ENCODE measurements around the gene KLHL28. TPM values are rescaled to one million over a fixed set of nuclear protein-coding genes. Genes with fewer than 3 reads are reported as not detected.

Gene KLHL28
- total RNA-seq, 1 donor from 2014 or later = 18.5 TPM

- Histone ChIP-seq H3K4me3 (no peak overlapping the region), H3K27ac (no peak overlapping the region), H3K9me3 (no peaks in the 10 kb centered on the region), H3K27me3 (ENCODE audit: low read depth) (no peaks in the 10 kb centered on the region), H3K4me1 (peaks cover 9% of the 10 kb centered on the region), H3K36me3 (peaks cover 7% of the 10 kb centered on the region)
- intact Hi-C loops (cut with DNase I) = no loop called here
- ATAC-seq = no peak
- no peak for DNase-seq
- no peak for TF ChIP-seq CTCF (IDR thresholded peaks at IDR 0.05)
Observed at GRCh38 chr14:44952391-44953110, 9.2 kb downstream of the KLHL28 start.

GRCh38 chr14:44951051-44951450 lies 10.7 kb downstream of the KLHL28 start:
- intact Hi-C loops (cut with DNase I) = no loop called here

GRCh38 chr14:44945264-44945663 lies 16.5 kb downstream of the KLHL28 start:
- H3K9me3 ChIP-seq = no peaks in the 10 kb centered on the region
- H3K4me1 ChIP-seq = no peaks in the 10 kb centered on the region
- TF ChIP-seq CTCF (IDR thresholded peaks at IDR 0.05) = no peak
- DNase-seq (no peak), ATAC-seq (no peak)
- H3K36me3 ChIP-seq = peaks cover 24% of the 10 kb centered on the region
- H3K4me3 ChIP-seq = no peak overlapping the region
- intact Hi-C loops (cut with DNase I) = no loop called here
- H3K27ac ChIP-seq = no peak overlapping the region
- no peaks in the 10 kb centered on the region for H3K27me3 ChIP-seq (ENCODE audit: low read depth)

More at GRCh38 chr14:44951051-44951450, 10.7 kb downstream of the KLHL28 start:
- TF ChIP-seq CTCF (IDR thresholded peaks at IDR 0.05) = no peak
- Histone ChIP-seq H3K27ac (no peak overlapping the region), H3K4me1 (peaks cover 6% of the 10 kb centered on the region), H3K36me3 (peaks cover 7% of the 10 kb centered on the region), H3K27me3 (ENCODE audit: low read depth) (no peaks in the 10 kb centered on the region), H3K4me3 (no peak overlapping the region), H3K9me3 (no peaks in the 10 kb centered on the region)
- no peak for ATAC-seq
- no peak for DNase-seq

GRCh38 chr14:44944107-44944506 lies 17.6 kb downstream of the KLHL28 start:
- no peaks in the 10 kb centered on the region for H3K4me1 ChIP-seq
- no peak for TF ChIP-seq CTCF (IDR thresholded peaks at IDR 0.05)
- no peaks in the 10 kb centered on the region for H3K27me3 ChIP-seq (ENCODE audit: low read depth)
- ATAC-seq (no peak), DNase-seq (no peak)
- H3K4me3 ChIP-seq = no peak overlapping the region
- H3K9me3 ChIP-seq = no peaks in the 10 kb centered on the region
- H3K27ac ChIP-seq = no peak overlapping the region
- intact Hi-C loops (cut with DNase I) = no loop called here
- H3K36me3 ChIP-seq = peaks cover 28% of the 10 kb centered on the region

- Histone ChIP-seq H3K9me3 (peaks cover 3% of the 10 kb centered on the region), H3K4me3 (no peak overlapping the region), H3K27me3 (ENCODE audit: low read depth) (no peaks in the 10 kb centered on the region), H3K36me3 (peaks cover 35% of the 10 kb centered on the region), H3K4me1 (no peaks in the 10 kb centered on the region), H3K27ac (no peak overlapping the region)
- TF ChIP-seq CTCF (IDR thresholded peaks at IDR 0.05) = no peak
- intact Hi-C loops (cut with DNase I) = no loop called here
- DNase-seq (no peak), ATAC-seq (no peak)
Observed at GRCh38 chr14:44942436-44942835, 19.3 kb downstream of the KLHL28 start.
